Type B pancreatic cell (in vitro differentiated cells): ENCODE data around the gene C10orf90. TPM values are rescaled to one million over a fixed set of nuclear protein-coding genes. Genes with fewer than 3 reads are reported as not detected.

Experiments
- DNase-seq: peaks from one replicate; pipeline ENCODE4 v3.0.0; 2021; ENCODE audit warnings: mixed read lengths; ENCODE audit not compliant: unreplicated experiment; ENCODE audit errors: extremely low spot score
- H3K27ac Mint-ChIP-seq: 2 replicates; pipeline ENCODE4 v1.8.0; 2021; ENCODE audit warnings: mild to moderate bottlenecking, mixed read lengths
- H3K27me3 Mint-ChIP-seq: 2 replicates; pipeline ENCODE4 v1.8.0; 2021; ENCODE audit warnings: mixed read lengths
- H3K36me3 Mint-ChIP-seq: 2 replicates; pipeline ENCODE4 v1.8.0; 2021; ENCODE audit warnings: mixed read lengths
- H3K4me1 Mint-ChIP-seq: one replicate; pipeline ENCODE4 v1.8.0; 2021; ENCODE audit warnings: mixed read lengths; ENCODE audit not compliant: unreplicated experiment
- H3K4me3 Mint-ChIP-seq: 2 replicates; pipeline ENCODE4 v1.8.0; 2021; ENCODE audit warnings: mild to moderate bottlenecking, mixed read lengths
- H3K9me3 Mint-ChIP-seq: 2 replicates; pipeline ENCODE4 v1.8.0; 2021; ENCODE audit warnings: mixed read lengths
- total RNA-seq: library from RNA; stranded (reverse); gene quantifications from 2 replicates; pipeline ENCODE4 v1.2.1, GENCODE V29; 2021; ENCODE audit warnings: low replicate concordance
- TF ChIP-seq, protein P1 (sequence below): fragments of 200-600 bp; sonication (generic); conservative IDR thresholded peaks from 2 replicates; pipeline ENCODE4 v1.5.0; 2021; ENCODE audit warnings: antibody characterized with exemption, mild to moderate bottlenecking

C10orf90 gene
- total RNA-seq, 1 donor from 2014 or later, result 1.5 TPM

- Mint-ChIP-seq H3K27me3 (peaks cover 32% of the 10 kb centered on the region), H3K4me1 (peaks cover 14% of the 10 kb centered on the region)
These were observed 204.7 kb downstream of the C10orf90 start for GRCh38 chr10:126465771-126466170.

GRCh38 chr10:126463286-126463685 is 207.2 kb downstream of the C10orf90 start:
- TF ChIP-seq, protein P1, sequence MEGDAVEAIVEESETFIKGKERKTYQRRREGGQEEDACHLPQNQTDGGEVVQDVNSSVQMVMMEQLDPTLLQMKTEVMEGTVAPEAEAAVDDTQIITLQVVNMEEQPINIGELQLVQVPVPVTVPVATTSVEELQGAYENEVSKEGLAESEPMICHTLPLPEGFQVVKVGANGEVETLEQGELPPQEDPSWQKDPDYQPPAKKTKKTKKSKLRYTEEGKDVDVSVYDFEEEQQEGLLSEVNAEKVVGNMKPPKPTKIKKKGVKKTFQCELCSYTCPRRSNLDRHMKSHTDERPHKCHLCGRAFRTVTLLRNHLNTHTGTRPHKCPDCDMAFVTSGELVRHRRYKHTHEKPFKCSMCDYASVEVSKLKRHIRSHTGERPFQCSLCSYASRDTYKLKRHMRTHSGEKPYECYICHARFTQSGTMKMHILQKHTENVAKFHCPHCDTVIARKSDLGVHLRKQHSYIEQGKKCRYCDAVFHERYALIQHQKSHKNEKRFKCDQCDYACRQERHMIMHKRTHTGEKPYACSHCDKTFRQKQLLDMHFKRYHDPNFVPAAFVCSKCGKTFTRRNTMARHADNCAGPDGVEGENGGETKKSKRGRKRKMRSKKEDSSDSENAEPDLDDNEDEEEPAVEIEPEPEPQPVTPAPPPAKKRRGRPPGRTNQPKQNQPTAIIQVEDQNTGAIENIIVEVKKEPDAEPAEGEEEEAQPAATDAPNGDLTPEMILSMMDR, result no peak
- Mint-ChIP-seq H3K4me3 (no peak overlapping the region), H3K27ac (no peak overlapping the region), H3K4me1 (peaks cover 14% of the 10 kb centered on the region), H3K36me3 (no peaks in the 10 kb centered on the region), H3K9me3 (peaks cover 4% of the 10 kb centered on the region), H3K27me3 (peaks cover 19% of the 10 kb centered on the region)
- no peak for DNase-seq

More at GRCh38 chr10:126465771-126466170, 204.7 kb downstream of the C10orf90 start:
- no peak for DNase-seq
- TF ChIP-seq, protein P1, result no peak
- no peak overlapping the region for H3K27ac Mint-ChIP-seq
- no peak overlapping the region for H3K4me3 Mint-ChIP-seq
- no peaks in the 10 kb centered on the region for H3K36me3 Mint-ChIP-seq
- H3K9me3 Mint-ChIP-seq, result peaks cover 4% of the 10 kb centered on the region

DNA sequence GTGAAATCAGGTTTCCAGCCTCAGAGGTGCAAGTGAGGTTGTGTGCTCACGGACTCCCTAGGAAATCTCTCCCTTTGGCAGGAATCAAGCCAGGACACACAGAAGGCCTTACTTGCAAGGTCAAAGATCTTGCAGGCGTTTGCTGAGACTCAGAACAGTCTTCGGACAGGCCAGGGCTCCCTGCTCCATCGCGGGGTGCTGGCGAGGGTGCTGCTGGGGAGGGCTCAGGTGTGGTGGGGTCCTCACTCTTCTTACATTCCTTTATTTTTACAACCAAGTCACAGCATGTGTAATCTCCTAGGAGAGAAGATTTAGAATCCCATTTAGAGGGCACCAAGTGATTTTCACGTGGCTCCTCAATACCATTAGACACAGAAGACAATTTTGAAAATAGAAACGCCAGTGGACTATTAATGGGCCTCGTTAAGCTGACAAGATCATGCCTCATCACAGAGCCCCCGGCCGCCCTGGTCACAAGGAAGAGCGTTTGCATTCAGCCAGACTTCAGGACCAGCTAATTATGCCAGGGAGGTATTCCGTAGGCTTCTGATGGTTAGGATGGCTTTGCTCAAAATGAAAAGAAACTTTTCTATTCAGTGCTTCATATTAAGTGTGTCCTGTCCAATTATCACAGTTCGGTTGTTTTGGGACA is 209.1 kb downstream of the C10orf90 start:
- TF ChIP-seq, protein P1, result no peak
- Mint-ChIP-seq H3K27me3 (peaks cover 19% of the 10 kb centered on the region), H3K36me3 (no peaks in the 10 kb centered on the region), H3K27ac (no peak overlapping the region), H3K9me3 (peaks cover 4% of the 10 kb centered on the region), H3K4me1 (peaks cover 14% of the 10 kb centered on the region), H3K4me3 (no peak overlapping the region)
- DNase-seq, result no peak

DNA sequence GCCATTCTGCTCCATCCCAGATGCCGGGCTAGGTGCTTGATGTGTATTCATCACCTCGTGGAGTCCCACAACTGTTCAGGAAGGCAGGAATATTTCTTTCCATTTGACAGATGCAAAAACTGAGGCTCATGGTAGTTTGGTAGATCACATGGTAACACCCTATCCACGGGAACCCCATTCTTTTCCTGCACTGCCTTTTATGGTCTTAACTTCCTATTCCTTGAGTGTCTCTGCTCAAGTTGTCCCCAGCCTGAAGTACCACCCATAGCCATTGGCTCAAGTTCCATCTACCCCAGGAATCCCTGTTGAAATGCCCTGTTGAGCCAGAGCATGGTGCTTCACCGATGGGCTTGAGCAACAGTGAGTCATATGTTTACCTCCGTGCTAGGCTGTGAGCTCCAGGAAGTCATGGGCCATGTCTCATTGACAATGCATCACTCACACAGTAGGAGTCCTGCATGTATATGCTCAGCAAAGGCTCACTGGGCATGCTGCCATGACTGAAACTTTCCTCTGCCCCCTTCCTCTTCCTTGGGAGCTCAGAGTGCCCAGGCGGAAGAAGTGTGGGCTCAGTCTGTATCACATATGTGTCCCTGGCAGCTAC is 210.5 kb downstream of the C10orf90 start:
- TF ChIP-seq, protein P1, result no peak
- Mint-ChIP-seq H3K9me3 (peaks cover 4% of the 10 kb centered on the region), H3K36me3 (no peaks in the 10 kb centered on the region), H3K4me3 (no peak overlapping the region), H3K4me1 (peaks cover 14% of the 10 kb centered on the region), H3K27me3 (peaks cover 22% of the 10 kb centered on the region), H3K27ac (no peak overlapping the region)
- no peak for DNase-seq

DNA sequence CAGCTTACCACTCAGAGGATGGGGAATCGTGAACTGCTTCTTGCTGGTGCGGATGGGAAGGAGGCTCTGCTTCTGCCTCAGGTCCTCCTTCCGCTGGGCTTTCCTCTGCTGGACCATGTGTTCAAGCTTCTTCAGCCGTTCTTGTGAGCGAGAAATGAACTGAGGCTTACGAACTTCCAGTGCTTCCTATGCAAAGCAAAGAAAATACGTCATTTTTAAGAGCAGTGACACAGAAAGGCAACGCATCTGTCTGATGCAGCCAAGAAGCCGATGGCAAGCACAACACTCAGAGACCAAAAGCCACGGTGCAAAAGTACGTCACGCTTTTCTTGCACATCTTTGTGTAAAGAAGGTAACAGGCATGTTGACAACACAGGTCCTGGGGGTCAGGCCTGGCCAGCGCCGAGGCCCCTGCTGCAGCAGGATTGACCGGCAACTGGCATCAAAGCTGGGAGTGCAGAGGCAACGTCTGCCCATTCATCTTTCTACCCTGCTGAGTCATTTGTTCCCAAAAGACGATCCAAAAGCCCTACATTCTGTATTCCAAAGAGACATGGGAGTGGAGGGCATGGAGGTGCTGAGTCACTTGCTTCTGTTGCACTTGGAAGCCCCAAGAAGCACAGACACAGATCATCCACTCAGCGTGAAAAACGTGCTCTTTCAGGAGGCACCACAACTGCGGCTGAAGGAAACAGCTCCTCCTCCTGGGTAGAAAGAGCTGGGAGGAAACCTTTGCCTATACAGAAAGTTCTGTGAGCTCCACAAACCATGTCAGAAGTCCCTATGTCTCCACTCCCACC is 211.3 kb downstream of the C10orf90 start:
- TF ChIP-seq, protein P1, result no peak
- no peak overlapping the region for H3K4me3 Mint-ChIP-seq
- DNase-seq, result no peak
- peaks cover 22% of the 10 kb centered on the region for H3K27me3 Mint-ChIP-seq
- no peaks in the 10 kb centered on the region for H3K36me3 Mint-ChIP-seq
- no peak overlapping the region for H3K27ac Mint-ChIP-seq
- H3K4me1 Mint-ChIP-seq, result peaks cover 14% of the 10 kb centered on the region
- peaks cover 4% of the 10 kb centered on the region for H3K9me3 Mint-ChIP-seq
